Endothelial cell of umbilical vein (primary cell): ENCODE results near the gene MNT. TPM values are rescaled to one million over a fixed set of nuclear protein-coding genes. Genes with fewer than 3 reads are reported as not detected.

Experiments
- BruUV-seq: library from RNA; stranded (reverse); fragments of 400-500 nt; replicated peaks from 2 replicates; lab custom pipeline; 2021; lab: Mats Ljungman, UMichigan
- CTCF ChIA-PET: fragments of 300-600, 350-600 bp; sonication (Branson Sonifier 250); formaldehyde crosslinking; loops from one replicate; lab custom pipeline; 2021; ENCODE audit warnings: antibody characterized with exemption, inconsistent platforms; lab: Charles Lee
- POLR2A ChIA-PET: fragments of 300-600, 350-600 bp; sonication (Branson Sonifier 250); formaldehyde crosslinking; loops from one replicate; lab custom pipeline; 2021; ENCODE audit warnings: antibody characterized with exemption, inconsistent platforms; lab: Charles Lee
- DNase-seq: peaks from one replicate; pipeline ENCODE4 v3.0.0-alpha.2; 2011; ENCODE audit warnings: low read depth, low spot score
- FAIRE-seq: peaks from 2 replicates; lab custom pipeline; 2011; peaks lifted over from hg19 to GRCh38; lab: Jason Lieb, UNC
- H2AFZ ChIP-seq: 2 replicates; pipeline ENCODE4 v1.6.0; 2012; ENCODE audit warnings: low read depth, low read length, control low read depth, inconsistent platforms
- H3K27ac ChIP-seq: 2 replicates; pipeline ENCODE4 v1.5.1; 2011; ENCODE audit warnings: low read depth, mild to moderate bottlenecking, control low read depth, low read length, moderate library complexity; ENCODE audit not compliant: insufficient read depth
- H3K27me3 ChIP-seq, 2 experiments: 2 replicates each; pipeline versions ENCODE4 v1.6.0 to v1.6.1; 2011; ENCODE audit warnings: low read length in 2 of 2, mixed read lengths in 1 of 2; ENCODE audit not compliant: control insufficient read depth in 2 of 2, insufficient read depth in 2 of 2
- H3K36me3 ChIP-seq, 2 experiments: 2 replicates in 1 of 2; 3 replicates in 1 of 2; pipeline ENCODE4 v1.5.1; 2011; ENCODE audit warnings: low read length in 2 of 2, mild to moderate bottlenecking in 1 of 2, moderate library complexity in 1 of 2; ENCODE audit not compliant: control insufficient read depth in 2 of 2, insufficient read depth in 2 of 2; ENCODE audit errors: extremely low read depth in 1 of 2
- H3K4me1 ChIP-seq: 3 replicates; pipeline ENCODE4 v1.5.1; 2011; ENCODE audit warnings: mild to moderate bottlenecking, low read length; ENCODE audit not compliant: control insufficient read depth, insufficient read depth; ENCODE audit errors: extremely low read depth
- H3K4me2 ChIP-seq: 2 replicates; pipeline ENCODE4 v1.6.1; 2011; ENCODE audit warnings: low read length, control low read depth, mixed read lengths; ENCODE audit not compliant: insufficient read depth
- H3K4me3 ChIP-seq, 3 experiments: fragments of 200-600 bp in 1 of 3; sonication (generic), shearing (Covaris generic) in 1 of 3; replicated peaks in 1 of 3; 2 replicates each; pipeline ENCODE4 v1.5.1; 2011 to 2016; ENCODE audit warnings: control low read depth in 3 of 3, low read length in 3 of 3, mild to moderate bottlenecking in 2 of 3, inconsistent platforms in 1 of 3, low read depth in 1 of 3, moderate library complexity in 1 of 3; ENCODE audit not compliant: insufficient read depth in 1 of 3
- H3K79me2 ChIP-seq: 2 replicates; pipeline ENCODE4 v1.6.0; 2012; ENCODE audit warnings: low read length, inconsistent platforms; ENCODE audit not compliant: control insufficient read depth, insufficient read depth
- H3K9ac ChIP-seq: replicated peaks from 2 replicates; pipeline ENCODE3; 2011; ENCODE audit warnings: low read length, control low read depth; ENCODE audit not compliant: insufficient read depth; ENCODE audit errors: extremely low read depth
- H3K9me1 ChIP-seq: replicated peaks from 3 replicates; pipeline ENCODE4 v1.6.0; 2011; ENCODE audit warnings: mild to moderate bottlenecking, low read length; ENCODE audit not compliant: control insufficient read depth, insufficient read depth; ENCODE audit errors: extremely low read depth
- H3K9me3 ChIP-seq: replicated peaks from 2 replicates; pipeline ENCODE4 v1.5.1; 2012; ENCODE audit warnings: low read length, inconsistent platforms; ENCODE audit not compliant: control insufficient read depth, insufficient read depth
- H4K20me1 ChIP-seq: replicated peaks from 2 replicates; pipeline ENCODE3; 2011; ENCODE audit warnings: mild to moderate bottlenecking, low read length; ENCODE audit not compliant: control insufficient read depth, insufficient read depth; ENCODE audit errors: extremely low read depth
- EZH2 ChIP-seq: IDR thresholded peaks from 2 replicates; pipeline ENCODE4 v1.6.1; 2012; ENCODE audit warnings: borderline replicate concordance, low read depth, mild to moderate bottlenecking, moderate library complexity, low read length, inconsistent platforms; ENCODE audit not compliant: severe bottlenecking
- FOS ChIP-seq: IDR thresholded peaks from 2 replicates; pipeline ENCODE4 v1.6.1; 2011; ENCODE audit warnings: mild to moderate bottlenecking, low read length, moderate library complexity, borderline replicate concordance; ENCODE audit not compliant: insufficient read depth
- GATA2 ChIP-seq: IDR thresholded peaks from 2 replicates; pipeline ENCODE4 v1.7.0; 2011; ENCODE audit warnings: low read depth, mild to moderate bottlenecking, moderate library complexity, mixed read lengths, low read length; ENCODE audit not compliant: insufficient read length, insufficient read depth
- JUN ChIP-seq: IDR thresholded peaks from 2 replicates; pipeline ENCODE4 v1.6.1; 2011; ENCODE audit warnings: borderline replicate concordance, low read depth; ENCODE audit not compliant: insufficient read length, insufficient read depth
- MYC ChIP-seq: IDR thresholded peaks from one replicate; pipeline ENCODE4 v1.6.1; 2011; ENCODE audit warnings: mild to moderate bottlenecking, low read depth, low read length
- POLR2A ChIP-seq: IDR thresholded peaks from 2 replicates; pipeline ENCODE4 v1.6.1; 2012; ENCODE audit warnings: low read depth, mild to moderate bottlenecking, control low read depth, low read length
- POLR2AphosphoS5 ChIP-seq: IDR thresholded peaks from 2 replicates; pipeline ENCODE4 v1.6.1; 2012; ENCODE audit warnings: low read depth, mild to moderate bottlenecking, control low read depth, low read length, moderate library complexity; ENCODE audit not compliant: insufficient read depth
- dilution Hi-C: fragments of 300-500 bp; cut with MboI; formaldehyde crosslinking; loops from one replicate; pipeline ENCODE4 v1.15.0; 2019; ENCODE audit warnings: low sequenced_read_pairs; ENCODE audit not compliant: extremely low pct_ligation_motif_present
- intact Hi-C: fragments of 100-400 bp; cut with micrococcal nuclease; formaldehyde crosslinking; loops from one replicate; pipeline ENCODE4 v1.10.0; 2022
- polyA plus RNA-seq, 4 experiments: library from polyadenylated mRNA; depleted of rRNA in 3 of 4; stranded (reverse) in 3 of 4; unstranded in 1 of 4; fragments of >200 nt; gene quantifications; 2 replicates each; pipeline versions ENCODE4 v1.2.1 to v1.2.3, GENCODE V29; 2011 to 2012; ENCODE audit warnings: missing spikeins in 1 of 4
- total RNA-seq: library from RNA; stranded (reverse); gene quantifications from 2 replicates; pipeline ENCODE4 v1.2.3, GENCODE V29; 2021
- TF ChIP-seq, protein P1 (sequence below): IDR thresholded peaks from 2 replicates; pipeline ENCODE4 v1.6.1; 2011; ENCODE audit not compliant: insufficient read depth, insufficient read length
- TF ChIP-seq, protein P2 (sequence below), 2 donors: IDR thresholded peaks; 1 replicate in 1 of 2; 2 replicates in 1 of 2; pipeline ENCODE4 v1.5.1; 2011; ENCODE audit warnings: low read length in 2 of 2, mild to moderate bottlenecking in 2 of 2, moderate library complexity in 2 of 2, control low read depth in 1 of 2, inconsistent platforms in 1 of 2, low read depth in 1 of 2; ENCODE audit not compliant: insufficient read depth in 1 of 2; ENCODE audit errors: extremely low read depth in 1 of 2

Gene MNT
- total and polyA plus RNA-seq, 2 donors (not counting 3 experiments of a cell fraction or from before 2014, with no cell fraction given) = 4.1 to 21.6 TPM

DNA sequence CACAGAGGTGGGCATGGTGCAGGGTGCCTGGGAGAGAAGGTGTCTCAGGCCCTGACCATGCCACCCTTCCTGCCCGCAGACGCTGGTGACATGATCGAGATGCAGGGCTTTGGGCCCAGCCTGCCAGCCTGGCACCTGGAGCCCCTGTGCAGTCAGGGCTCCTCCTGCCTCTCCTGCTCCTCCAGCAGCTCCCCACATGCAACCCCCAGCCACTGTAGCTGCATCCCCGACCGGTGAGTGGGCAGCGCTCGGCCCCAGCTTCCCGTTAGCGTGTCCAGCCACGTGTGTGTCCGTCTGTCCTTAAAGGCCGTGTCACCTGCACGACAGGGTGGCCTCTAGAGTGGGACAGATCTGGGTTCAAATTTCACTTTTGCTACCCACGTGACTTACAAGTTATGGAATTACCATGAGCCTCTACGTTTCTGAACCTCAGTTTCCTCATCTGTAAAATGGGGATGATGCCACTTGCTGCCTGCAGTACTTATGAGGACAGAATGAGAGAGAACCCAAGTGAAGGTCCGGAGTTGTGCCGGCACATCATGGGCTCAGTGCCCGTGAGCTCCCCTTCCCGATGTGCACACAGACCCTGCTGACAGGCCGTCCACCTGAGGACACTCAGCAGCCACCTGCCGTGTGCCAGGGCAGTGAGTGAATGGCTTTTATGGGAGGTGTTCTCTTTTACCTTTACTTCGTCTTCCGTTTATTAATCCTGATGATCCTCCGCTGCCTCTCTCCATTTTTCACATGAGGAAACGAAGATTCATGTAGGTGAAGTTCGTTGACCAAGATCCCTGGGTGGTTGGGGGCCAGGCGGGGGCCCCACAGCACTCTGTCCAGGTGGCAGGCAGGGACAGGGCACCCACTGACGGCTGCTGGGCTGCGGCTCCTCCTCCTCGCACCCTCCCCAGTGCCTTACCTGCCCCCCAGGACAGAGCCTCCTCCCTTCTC, 29.4 kb downstream of the MNT start:
- FAIRE-seq (no peak), DNase-seq (no peak)
- H3K4me1 ChIP-seq = peaks cover 6% of the 10 kb centered on the region
- H3K36me3 ChIP-seq = peaks cover 0 to 17% of the 10 kb centered on the region in 2 experiments
- TF ChIP-seq, protein P1, sequence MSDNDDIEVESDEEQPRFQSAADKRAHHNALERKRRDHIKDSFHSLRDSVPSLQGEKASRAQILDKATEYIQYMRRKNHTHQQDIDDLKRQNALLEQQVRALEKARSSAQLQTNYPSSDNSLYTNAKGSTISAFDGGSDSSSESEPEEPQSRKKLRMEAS = no peak
- TF ChIP-seq, protein P2, sequence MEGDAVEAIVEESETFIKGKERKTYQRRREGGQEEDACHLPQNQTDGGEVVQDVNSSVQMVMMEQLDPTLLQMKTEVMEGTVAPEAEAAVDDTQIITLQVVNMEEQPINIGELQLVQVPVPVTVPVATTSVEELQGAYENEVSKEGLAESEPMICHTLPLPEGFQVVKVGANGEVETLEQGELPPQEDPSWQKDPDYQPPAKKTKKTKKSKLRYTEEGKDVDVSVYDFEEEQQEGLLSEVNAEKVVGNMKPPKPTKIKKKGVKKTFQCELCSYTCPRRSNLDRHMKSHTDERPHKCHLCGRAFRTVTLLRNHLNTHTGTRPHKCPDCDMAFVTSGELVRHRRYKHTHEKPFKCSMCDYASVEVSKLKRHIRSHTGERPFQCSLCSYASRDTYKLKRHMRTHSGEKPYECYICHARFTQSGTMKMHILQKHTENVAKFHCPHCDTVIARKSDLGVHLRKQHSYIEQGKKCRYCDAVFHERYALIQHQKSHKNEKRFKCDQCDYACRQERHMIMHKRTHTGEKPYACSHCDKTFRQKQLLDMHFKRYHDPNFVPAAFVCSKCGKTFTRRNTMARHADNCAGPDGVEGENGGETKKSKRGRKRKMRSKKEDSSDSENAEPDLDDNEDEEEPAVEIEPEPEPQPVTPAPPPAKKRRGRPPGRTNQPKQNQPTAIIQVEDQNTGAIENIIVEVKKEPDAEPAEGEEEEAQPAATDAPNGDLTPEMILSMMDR (IDR thresholded peaks at IDR 0.05; ENCODE audit: extremely low read depth in 1 of 2, insufficient read depth in 1 of 2, low read depth in 1 of 2, low read length in 2 of 2) = no peak
- TF ChIP-seq POLR2AphosphoS5 (no peak), FOS (no peak), POLR2A (no peak), GATA2 (no peak), JUN (no peak), EZH2 (no peak), MYC (no peak)
- CTCF ChIA-PET = interaction anchor here (0.9 to 6.4 kb wide), 4 partner anchors 11 to 44 kb away, joined by 3 to 47 read pairs (median 16); no protein-coding TSS in a partner anchor
- no peaks in the 10 kb centered on the region for H3K9me3 ChIP-seq
- H3K79me2 ChIP-seq = no peaks in the 10 kb centered on the region
- BruUV-seq = no TSS peak
- H3K9ac ChIP-seq = no peak overlapping the region
- H2AFZ ChIP-seq = no peak overlapping the region
- POLR2A ChIA-PET = no interaction called here
- intact Hi-C loops = no loop called here
- H3K4me3 ChIP-seq = no peak overlapping the region
- H3K27me3 ChIP-seq = no peaks in the 10 kb centered on the region
- dilution Hi-C loops = no loop called here
- no peak overlapping the region for H3K4me2 ChIP-seq
- no peak overlapping the region for H3K27ac ChIP-seq
- H3K9me1 ChIP-seq = no peaks in the 10 kb centered on the region
- no peaks in the 10 kb centered on the region for H4K20me1 ChIP-seq
